Measurements from ENCODE around the gene COL24A1.
"Not testable (repeated sequence)": the region's sequence is repeated elsewhere in the genome, so short reads cannot be mapped to it uniquely, and the experiment has no call there.

The COL24A1 gene

GRCh38 chr1:85889870-85890269 is 266.7 kb downstream of the COL24A1 start:
- DNase-seq (ENCODE audit: low read depth in 2 of 2), result no peak

DNA sequence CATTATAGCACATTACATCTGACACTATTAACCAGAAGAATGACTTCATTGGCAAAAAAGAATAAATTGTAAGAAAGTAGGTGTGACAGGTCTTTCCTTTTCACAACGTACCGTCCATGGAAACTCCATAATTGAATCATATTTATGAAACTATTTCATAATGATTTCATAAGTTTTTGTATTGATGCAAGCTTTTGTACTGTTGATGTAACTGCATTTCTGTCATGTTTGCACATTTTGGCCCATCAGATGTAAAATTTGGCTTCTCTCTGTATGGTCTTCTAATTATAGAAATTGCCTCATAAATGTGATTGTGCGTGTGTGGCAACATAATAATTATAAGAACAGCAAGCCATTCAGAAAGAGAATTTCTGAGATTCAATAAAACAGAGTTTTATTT is 267.7 kb downstream of the COL24A1 start:
- no peak for DNase-seq (ENCODE audit: low read depth in 2 of 2)

- no peak for DNase-seq (ENCODE audit: low read depth in 2 of 2)
Measured at GRCh38 chr1:85884372-85885035, 272.1 kb downstream of the COL24A1 start.

DNA sequence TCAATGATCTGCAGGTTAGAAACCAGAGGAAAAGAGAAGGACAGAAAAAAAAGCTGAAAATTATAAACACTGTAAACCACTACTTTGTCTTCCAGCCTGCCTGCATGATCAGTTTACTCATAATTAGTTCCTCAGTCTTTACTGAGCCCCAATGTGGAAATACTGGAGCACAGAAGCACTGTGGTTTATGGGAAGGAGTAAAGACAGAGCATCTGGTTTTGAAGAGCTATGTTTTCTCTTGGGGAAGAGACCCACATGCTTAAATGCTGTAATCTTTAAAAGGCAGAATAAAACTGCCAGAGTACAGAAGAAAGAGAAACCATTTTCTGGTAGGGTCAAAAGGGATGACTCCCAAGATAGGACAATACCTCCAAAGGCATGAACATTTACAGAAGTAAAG is 289.4 kb downstream of the COL24A1 start:
- DNase-seq (ENCODE audit: low read depth in 2 of 2), result no peak

- DNase-seq (ENCODE audit: low read depth in 2 of 2), result peak; percentile 45 to 53
Measured at GRCh38 chr1:85865213-85865612, 291.4 kb downstream of the COL24A1 start.

GRCh38 chr1:85864727-85865126 is 291.8 kb downstream of the COL24A1 start:
- no peak for DNase-seq (ENCODE audit: low read depth in 2 of 2)

GRCh38 chr1:85863639-85864038 is 292.9 kb downstream of the COL24A1 start:
- not testable (repeated sequence) for DNase-seq (ENCODE audit: low read depth in 2 of 2)

DNA sequence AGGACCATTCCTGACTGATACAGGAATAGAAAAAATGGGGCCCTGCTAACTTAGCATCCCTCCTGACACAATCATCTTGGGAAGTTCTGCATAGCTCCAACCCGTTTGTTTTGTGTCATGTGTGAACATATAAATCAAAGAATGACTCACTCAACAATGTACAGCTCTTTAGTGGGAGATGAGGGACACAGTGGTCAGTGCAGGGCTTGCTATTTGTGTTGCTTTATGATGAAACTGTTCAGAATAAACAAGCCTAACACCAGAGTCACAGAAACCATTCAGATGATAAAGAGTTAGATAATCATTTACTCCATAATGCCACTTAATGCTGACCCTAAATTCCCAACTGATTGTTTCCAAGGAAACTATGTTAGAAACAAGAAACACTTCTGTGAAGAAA is 294.1 kb downstream of the COL24A1 start:
- DNase-seq (ENCODE audit: low read depth in 2 of 2), result no peak

- DNase-seq (ENCODE audit: low read depth in 2 of 2), result peak in 1 of 2 experiments; percentile 37
Measured at GRCh38 chr1:85857991-85858390, 298.6 kb downstream of the COL24A1 start.

DNA sequence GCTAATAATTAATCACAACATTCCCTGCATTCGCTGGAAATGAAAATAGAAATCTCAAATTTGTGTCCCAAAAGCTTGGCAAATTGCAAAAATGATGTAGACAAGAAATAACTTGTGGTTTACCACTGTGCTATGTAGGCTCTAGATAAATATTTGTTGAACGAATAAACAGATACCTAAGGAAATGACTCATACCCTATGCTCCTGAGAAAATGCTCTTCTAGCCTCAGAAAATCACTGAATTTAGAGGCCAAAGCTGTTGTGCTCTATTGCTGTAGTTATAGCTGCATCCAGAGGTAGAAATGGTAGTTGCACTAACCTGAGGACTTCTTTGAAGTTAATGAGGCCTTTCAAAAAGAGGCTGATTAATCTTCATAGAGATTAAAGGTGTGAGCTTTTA is 306.3 kb downstream of the COL24A1 start:
- peak; percentile 85 to 90 for DNase-seq (ENCODE audit: low read depth in 2 of 2)

DNA sequence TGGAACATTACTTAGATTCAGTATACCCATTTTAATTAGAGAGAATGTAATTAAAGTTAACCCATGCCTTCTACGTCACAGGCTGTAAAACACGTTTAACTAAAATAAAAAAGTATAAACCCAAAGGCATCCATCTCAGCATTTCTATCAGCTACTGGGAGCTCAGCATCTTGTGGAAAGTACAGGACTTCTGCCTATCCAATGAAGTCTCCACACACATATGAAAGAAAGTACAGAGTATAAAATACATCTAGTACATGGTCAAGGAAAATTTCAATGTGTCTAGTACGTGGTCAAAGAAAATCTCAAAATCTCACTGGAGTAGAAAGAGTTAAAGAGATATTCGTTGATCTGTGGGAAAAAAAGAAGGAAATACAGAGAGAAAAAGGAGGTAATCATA is 306.9 kb downstream of the COL24A1 start:
- DNase-seq (ENCODE audit: low read depth in 2 of 2), result no peak

DNA sequence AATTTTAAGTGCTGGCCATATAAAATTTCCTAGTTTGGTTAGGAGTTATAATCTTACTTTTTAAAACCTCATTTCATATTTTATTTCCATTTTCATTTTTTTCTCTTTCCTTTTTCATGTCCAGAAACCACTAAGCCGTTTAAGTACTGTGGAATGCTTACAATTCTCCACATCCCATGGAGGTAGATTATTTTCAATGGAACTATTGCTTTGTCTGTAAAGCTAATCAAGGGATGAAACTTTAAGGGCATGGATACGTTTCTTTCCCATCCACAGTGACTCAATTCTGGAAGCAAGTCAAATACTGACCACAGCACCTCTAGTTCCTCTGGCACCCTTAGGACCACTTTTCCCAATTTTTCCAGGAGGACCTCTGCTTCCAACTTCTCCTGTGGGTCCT is 309.2 kb downstream of the COL24A1 start:
- no peak for DNase-seq (ENCODE audit: low read depth in 2 of 2)

DNA sequence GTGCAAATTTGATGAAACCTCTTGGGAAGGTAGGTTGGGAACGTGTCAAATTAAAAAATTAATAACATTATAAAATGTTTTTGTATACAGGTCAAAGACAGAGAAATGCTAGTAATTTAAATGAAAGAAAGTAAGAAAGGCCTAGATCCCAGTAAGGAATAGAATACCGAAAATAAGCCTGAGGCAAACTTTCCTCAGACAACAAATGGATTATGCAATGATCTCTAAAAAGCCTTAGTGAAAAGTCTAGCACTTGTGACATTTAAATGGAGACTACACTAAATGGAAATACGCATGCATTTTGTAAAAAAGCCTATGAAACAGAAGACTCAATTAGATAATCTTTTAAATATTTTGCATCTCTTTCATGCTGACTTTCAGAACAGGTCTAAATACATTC is 309.9 kb downstream of the COL24A1 start:
- DNase-seq (ENCODE audit: low read depth in 2 of 2), result no peak

DNA sequence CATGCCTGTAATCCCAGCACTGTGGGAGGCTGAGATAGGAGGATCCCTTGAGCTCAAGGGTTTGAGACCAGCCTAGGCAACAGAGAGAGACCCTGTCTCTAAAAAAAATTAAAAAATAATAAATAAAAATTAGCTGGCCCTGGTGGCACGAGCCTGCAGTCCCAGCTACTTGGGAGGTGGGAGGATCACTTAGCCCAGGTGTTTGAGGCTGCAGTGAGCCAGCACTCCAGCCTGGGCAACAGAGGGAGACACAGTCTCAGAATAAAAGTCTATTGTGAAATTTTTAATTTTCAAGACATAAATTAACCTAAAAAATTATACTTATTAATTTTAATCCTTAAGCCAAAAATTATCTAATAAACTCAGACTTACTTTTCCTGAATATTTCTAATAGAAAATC is 317.1 kb downstream of the COL24A1 start:
- no peak for DNase-seq (ENCODE audit: low read depth in 2 of 2)

GRCh38 chr1:85838238-85838637 is 318.3 kb downstream of the COL24A1 start:
- no peak for DNase-seq (ENCODE audit: low read depth in 2 of 2)

DNA sequence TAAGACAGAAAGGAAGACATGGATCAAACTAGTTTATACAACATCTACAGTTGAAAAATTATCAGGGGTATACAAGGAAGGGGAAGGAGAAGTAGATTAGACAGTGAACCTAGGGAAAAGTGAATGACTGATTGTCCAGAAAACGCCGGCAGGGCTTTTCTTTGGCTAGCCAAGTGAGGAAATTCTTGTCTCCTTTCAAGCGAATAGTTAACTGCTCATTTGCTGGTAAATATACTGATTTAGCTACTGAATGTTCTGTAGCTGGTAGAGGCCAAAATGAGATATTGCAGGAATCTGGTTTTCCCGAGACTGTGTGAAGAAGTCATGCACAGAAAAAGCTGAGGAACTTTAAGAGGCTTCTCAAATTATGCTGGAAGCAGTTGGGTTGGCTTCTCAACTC is 319.8 kb downstream of the COL24A1 start:
- DNase-seq (ENCODE audit: low read depth in 2 of 2), result no peak

DNA sequence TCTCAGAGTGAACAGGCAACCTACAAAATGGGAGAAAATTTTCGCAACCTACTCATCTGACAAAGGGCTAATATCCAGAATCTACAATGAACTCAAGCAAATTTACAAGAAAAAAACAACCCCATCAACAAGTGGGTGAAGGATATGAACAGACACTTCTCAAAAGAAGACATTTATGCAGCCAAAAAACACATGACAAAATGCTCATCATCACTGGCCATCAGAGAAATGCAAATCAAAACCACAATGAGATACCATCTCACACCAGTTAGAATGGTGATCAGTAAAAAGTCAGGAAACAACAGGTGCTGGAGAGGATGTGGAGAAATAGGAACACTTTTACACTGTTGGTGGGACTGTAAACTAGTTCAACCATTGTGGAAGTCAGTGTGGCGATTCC is 323.4 kb downstream of the COL24A1 start:
- not testable (repeated sequence) for DNase-seq (ENCODE audit: low read depth in 2 of 2)

GRCh38 chr1:85830837-85831236 is 325.7 kb downstream of the COL24A1 start:
- DNase-seq (ENCODE audit: low read depth in 2 of 2), result no peak

- no peak for DNase-seq (ENCODE audit: low read depth in 2 of 2)
Measured at GRCh38 chr1:85824066-85824840, 332.3 kb downstream of the COL24A1 start.

GRCh38 chr1:85822696-85823095 is 333.9 kb downstream of the COL24A1 start:
- no peak for DNase-seq (ENCODE audit: low read depth in 2 of 2)

- peak; percentile 40 for DNase-seq (ENCODE audit: low read depth in 2 of 2)
Measured at GRCh38 chr1:85818371-85818770, 338.2 kb downstream of the COL24A1 start.

DNA sequence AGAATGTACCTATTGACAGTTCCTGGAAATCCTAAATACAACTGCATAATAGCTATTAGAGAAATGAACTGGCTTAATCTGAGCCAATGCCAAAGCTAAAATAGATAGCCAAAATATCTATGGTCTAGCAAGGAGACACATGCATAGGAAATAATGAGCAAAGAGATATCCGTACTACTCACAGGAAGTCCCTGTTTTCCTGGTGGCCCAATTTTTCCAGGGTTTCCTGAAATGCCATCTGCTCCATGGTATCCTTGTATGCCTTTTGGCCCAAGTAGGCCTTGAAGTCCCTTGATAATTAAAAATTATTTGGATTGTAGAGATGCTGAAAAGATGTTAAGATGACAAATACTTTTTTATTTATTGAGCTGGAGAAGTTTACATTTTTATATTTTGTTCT is 340.0 kb downstream of the COL24A1 start:
- no peak for DNase-seq (ENCODE audit: low read depth in 2 of 2)

DNA sequence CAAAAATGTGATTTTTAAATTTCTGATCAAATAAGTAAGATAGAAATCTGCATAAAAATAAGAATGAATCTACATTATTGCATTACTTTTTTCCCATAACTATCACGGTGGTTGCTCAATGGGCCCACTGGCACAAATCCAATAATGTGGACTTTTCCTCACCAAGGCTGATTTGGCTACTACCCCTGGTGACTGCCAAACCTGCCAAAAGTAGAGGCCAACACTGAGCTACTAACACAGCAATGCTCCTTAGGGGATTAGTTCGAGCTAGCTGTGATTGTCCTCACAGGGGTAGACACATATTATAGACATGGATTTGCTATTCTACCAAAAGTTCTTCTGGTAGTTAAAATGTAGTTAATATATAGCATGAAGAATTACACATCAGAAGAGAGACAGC is 340.7 kb downstream of the COL24A1 start:
- no peak for DNase-seq (ENCODE audit: low read depth in 2 of 2)
